CD1c-positive myeloid dendritic cell (primary cell): ENCODE data around the gene CABLES2.

Experiments used
- DNase-seq: peaks from one replicate; pipeline ENCODE4 v3.0.0-alpha.2; 2016; ENCODE audit errors: extremely low spot score

Gene CABLES2, protein sequence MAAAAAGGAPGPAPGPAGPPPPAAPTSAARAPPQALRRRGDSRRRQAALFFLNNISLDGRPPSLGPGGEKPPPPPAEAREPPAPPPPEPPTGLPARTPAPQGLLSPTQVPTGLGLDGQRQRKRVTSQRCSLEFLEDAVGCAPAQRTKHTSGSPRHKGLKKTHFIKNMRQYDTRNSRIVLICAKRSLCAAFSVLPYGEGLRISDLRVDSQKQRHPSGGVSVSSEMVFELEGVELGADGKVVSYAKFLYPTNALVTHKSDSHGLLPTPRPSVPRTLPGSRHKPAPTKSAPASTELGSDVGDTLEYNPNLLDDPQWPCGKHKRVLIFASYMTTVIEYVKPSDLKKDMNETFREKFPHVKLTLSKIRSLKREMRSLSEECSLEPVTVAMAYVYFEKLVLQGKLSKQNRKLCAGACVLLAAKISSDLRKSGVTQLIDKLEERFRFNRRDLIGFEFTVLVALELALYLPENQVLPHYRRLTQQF

DNA sequence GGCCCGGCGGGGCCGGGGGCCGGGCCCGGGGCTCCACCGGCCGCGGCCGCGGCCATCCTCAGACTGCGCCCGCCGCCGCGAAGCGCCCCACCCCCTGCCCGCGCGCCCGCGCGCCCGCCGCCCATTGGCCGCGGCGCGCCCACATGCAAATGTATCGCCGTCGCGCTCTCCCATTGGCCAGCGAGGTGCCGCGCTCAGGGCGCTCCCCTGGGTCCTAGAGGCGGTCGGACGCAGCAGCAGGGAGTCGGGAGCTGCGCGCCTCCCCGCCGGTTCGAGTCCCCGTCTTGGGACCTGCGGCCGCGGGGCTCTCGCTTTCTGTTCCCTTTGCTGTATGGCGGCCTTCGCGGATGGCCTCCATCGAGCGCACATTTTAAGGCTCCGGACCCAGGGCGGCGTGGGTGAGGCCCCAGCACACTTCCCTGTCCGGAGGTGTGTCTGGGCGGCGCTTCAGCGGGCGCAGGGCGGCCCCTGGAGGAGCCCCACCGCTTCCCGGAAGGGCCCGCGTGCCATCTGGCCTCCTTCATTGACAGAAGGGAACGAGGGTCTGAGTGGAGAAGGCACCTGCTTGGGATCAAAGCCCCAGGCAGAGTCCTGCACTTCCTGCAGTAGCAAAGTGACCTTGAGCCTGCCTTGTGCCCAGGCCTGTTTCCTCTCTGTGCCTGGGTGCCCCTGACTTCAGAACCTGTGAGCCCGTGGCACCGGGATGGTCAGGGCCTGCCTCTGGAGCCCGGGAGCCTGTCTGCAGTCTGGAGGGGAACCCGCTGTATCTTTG, at the start of gene CABLES2:
Gene CABLES2 (minus strand): TSS at position 65 of the 772 bp plus-strand sequence. CDS start 9 bp downstream, at position 56.
- DNase-seq: peak; percentile 97

DNA sequence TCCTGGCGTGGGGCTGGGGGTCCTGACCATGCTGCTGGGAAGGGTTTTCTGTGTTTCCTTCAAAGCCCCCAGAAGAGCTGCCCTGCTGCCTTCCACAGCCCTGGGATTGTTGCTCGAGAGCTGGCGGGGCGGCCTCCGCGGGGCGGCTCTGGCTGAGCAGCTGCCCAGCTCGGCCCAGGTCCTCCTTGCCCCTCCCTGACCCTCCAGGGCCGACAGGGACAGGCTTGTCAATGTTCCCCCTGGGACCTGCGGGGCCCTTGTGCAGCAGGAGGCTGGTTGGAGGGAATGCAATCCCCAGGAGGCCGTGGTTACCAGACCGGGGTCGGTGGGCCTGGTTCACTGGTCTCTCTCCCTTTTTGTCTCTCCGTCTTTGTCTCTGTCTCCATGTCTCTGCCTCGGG, 48.8 kb upstream of the CABLES2 start:
- no peak for DNase-seq

DNA sequence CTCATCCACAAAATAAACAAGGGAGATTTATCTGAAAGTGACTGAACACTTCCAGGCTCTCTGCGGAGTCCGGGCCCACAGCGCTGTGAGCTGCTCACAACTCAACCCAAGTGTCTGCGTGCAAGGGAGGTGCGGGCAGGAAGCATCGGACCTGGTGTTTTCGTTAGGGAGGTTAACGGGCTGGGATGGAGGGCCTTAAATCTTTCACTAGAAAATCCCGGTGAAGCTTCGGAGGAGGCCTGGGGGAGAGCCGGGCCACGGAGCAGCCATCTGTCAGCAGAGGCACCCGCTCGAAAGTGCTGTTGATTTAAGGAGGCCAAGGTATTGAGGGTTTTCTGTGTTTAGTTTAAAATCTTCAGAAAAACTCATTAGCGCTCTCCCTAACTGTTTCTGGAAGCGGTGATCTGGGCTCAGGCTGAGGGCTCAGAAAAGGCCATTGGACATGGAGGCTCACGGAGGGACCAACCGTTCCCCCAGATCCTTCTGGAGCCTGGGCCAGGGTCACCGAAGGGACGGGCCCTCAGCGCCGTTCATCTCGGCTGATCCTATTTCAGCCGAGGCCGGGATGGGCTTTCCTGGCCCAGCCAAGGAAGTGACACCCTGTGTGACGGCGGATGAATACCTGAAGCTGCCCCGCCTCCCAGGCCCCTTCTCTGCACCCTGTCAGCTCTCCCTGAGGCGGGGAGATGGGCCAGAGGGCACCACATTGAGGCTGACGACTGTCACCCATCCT, 48.0 kb upstream of the CABLES2 start:
- DNase-seq: no peak

GRCh38 chr20:62453186-62453808, 46.2 kb upstream of the CABLES2 start:
- no peak for DNase-seq

DNA sequence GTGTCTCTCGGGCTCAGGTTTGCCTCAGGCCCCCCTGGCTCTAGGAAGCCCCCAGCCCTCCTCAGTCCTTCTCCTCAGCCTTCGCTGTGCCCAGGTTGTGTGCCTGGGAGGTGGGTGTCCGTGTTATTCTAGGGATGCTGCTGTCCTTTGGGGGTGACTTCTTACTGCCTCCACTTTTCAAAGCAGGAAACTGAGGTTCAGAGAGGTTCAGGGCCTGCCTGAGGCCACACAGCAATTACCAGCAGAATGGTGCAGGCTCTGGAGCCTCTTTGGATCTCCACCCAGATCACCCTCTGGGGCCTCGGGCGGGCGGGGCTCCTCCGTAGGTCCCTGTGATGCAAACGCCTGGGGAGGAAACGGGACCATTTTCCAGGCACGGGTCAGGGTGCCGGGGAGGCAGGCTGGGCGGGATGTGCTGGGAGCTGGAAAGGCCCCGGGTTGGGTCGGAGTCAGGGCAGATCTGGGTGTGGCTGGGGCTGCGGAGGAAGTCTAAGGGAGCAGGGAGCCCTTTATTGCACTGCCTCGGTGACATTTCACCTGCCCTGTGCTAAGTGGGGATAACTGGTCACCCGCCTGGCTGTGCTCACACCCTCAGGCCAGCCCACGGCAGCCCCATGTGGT, 45.5 kb upstream of the CABLES2 start:
- DNase-seq: no peak

GRCh38 chr20:62451970-62452369, 44.9 kb upstream of the CABLES2 start:
- DNase-seq: no peak

DNA sequence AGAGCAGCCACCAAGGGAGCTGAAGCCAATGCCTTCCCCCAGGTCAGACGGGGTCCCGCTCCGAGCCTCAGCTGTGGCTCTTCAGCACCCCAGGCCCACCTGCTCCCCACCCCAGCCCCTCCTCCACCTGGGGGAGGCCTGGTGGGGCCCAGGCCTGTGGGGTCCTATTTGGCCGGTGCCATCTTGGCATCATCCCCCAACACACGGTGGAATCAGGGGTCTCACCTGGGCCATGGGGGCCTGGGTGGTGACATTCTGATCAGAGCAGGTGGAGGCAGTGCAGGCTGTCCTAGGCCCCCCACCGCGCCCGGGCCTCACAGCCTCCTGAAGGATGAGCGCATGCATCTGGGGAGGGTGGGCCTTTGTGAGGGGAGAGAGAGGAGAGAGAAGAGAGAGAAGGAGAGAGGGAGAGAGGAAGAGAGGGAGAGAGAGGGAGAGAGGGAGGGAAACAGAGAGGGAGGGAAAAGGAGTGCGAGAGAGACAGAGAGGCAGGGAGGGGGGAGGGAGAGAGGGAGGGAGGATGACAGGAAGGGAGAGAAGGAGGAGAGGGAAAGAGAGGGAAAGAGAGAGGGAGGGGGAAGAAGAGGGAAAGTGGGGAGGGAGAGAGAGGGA, 44.2 kb upstream of the CABLES2 start:
- no peak for DNase-seq

- DNase-seq: no peak
Observed at GRCh38 chr20:62449951-62450691, 43.0 kb upstream of the CABLES2 start.

DNA sequence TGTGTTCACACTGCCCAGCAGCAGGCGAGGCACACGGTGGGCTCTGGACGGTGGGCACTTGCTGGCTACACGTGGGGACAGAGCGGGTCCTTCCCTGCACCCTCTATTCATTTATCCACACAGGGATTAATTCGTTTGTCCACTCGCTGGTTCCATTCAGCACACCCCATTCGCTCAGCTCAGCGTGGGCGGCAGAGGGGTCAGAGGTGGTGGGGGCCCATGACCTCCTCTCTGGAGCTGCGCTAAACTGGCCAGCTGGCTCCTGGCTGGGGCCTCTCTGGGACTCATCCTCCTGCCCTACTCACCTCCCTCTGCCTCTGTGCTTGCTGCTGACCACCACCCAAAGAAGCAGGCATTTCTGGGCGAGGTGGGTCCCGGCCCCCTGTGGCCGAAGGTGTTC, 41.7 kb upstream of the CABLES2 start:
- DNase-seq: no peak

- no peak for DNase-seq
Observed at GRCh38 chr20:62448038-62448437, 41.0 kb upstream of the CABLES2 start.

DNA sequence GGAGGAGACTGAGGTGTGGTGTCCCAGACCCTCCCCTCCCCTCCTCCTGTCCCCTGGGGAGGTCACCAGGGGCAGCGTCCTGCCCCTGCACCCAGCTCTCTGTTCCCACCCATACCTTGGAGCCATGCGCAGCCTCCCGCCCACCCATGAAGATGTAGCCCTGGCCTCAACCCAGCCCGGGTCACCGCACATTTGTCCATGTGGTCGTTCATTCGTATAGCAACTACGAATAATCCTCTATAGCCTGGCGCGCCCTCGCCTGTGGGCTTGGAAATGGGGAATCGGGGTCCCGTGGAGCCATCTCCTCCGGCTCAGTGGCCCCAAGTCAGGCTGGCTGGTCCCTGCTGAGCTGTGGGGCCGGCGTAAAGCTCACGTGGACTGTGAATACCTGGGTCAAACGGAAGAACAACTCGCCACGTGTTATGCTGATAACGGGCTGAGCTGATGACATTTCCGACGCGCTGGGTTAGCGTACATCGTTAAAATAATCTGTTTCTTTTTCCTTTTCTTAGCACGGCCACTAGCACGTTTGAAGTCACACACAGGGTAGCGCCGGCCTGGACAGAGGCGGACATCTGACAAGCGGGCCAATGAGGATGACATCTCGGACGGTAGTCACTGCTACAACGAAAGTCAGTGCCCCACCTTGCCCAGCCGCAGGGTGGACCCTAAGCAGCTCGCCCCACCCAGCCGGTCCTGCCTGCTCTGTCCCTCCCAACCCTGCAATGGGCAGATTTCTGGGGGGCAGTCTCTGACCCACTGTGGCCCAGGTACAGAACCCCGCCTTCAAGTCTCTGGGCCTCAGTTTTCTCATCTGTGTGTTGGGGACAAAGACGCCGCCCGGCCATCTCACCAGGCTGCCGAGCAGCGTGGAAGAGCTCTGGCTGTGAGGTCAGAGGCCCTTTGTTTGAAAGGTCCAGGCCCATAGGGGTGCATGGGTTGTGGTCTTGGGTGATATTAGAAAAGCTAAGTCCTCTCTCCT, 40.1 kb upstream of the CABLES2 start:
- no peak for DNase-seq

DNA sequence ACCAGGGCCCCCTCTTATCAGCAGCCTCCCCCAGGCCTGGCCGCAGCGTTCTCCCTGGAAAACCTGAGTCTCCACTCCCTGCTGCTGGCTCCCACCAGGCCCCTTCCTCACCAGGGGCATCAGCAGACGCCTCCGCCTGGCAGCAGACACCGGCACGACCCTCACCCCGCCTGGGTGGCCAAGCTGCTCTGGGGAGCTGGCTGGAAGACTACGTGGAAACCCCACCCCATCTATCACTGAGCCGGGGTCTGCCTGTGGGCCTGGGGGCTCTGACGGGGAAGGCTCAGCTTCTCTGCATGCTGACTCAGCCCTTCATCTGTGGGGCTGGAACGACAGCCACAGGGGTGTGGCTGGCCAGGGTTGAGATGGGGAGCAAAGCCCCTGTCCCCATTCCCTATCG, 39.4 kb upstream of the CABLES2 start:
- DNase-seq: no peak

DNA sequence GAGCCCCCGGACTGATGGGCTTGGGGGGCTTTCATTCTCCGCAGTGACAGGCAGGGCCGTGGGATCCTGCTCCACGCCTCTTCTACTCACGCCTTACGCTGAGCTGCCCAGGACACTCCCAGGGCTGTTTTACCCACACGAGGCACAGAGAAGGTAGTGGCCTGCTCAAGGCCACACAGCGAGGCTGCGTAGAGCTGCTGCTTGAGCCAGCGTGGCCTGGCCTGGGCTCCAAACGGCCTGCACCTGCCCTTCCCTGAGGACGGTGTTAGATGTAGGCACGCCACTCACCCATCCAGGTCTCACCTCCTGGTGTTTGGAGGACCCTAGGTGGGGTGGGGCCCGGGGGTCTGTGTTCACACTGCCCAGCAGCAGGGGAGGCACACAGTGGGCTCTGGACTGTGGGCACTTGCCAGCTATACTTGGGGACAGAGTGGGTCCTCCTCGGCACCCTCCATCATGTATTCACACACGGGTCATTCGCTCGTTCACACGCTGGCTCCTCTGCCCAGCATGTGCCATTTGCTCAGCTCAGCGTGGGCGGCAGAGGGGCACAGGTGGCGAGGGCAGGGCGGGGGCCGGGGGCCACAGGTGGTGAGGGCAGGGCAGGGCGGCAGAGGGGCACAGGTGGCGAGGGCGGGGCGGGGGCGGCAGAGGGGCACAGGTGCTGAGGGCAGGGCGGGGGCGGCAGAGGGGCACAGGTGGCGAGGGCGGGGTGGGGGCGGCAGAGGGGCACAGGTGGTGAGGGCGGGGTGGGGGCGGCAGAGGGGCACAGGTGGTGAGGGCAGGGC, 38.7 kb upstream of the CABLES2 start:
- no peak for DNase-seq

DNA sequence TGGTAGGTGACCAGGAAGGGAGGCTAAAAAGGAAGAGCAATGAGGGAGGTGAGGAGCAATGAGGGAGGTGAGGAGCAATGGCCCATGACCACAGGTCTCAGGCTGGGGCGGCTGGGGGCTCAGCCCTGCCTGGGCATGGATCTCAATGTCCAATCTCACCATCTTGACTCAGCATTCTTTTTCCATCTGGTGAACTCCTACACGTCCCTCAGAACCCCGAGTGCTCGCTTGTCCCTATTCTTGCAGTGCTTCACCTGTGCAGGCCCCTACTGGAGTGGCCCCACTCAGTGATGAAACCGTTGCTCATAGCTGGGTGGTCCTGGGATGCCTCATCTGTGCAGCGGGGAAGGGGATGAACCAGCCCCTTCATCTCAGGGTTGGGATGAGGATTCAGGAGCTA, 37.2 kb upstream of the CABLES2 start:
- DNase-seq: no peak

DNA sequence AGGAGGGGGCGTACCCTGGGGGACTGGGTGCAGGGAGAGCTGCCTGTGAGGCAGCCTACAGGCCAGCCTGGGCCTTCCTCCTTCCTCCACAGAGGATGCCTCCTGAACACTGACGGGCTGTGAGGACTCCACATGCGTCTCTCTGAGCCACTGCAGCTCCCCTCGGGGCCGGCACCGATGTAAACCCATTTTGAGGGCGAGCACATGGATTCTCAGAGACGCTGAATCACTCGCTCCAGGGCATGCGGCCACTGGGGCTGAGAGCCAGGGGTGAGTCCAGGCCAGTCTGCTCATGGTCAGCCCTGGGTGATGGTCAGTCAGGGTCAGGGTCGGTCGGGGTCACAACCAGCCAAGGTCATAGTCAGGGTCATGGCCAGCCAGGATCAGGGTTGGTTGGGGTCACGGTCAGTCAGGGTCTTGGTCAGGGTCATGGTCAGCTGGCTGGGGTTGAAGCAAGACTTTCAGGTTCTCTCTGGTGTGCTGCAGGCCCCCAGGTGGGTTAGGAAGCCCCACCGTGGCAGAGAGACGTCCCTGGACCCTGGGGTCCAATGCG, 35.0 kb upstream of the CABLES2 start:
- no peak for DNase-seq

- DNase-seq: peak; percentile 22
Observed at GRCh38 chr20:62439218-62439617, 32.1 kb upstream of the CABLES2 start.

DNA sequence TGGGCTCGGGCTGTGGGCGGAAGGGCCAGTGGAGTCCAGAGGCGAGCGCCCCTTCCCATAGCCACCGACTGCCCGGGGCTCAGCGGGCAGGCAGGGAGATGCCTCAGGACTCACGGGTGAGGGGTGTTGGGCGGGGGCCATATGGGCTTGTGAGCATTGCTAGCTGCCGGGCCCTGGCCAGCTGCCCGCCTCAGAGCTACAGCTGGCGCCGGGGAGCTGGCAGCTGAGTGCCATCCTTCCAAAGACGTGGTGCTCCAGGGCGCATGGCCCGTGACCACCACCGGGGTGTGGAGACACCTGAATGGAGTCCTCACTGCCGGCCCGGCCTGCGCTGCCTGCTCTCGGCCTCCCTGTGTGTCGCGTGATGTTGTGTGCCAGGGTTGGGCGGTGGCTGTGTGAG, 30.8 kb upstream of the CABLES2 start:
- no peak for DNase-seq

DNA sequence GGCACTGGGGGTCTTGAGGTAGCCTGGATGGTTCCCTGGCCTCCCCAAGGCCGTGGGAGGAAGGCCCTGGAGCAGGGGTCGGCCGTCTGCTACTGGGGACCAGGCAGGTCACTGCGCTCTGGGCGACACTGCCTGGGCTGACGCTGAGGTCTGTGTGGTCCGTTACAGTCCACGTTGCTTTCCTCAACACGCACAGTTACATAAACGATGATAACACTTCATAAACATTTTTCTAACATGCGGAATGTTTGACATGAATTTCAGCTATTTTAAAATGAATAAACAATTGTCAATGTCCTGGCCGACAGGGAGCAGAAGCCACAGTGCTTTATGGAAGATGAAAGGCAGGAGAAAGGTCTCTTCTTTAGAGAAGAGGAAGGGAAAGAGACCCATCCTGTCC, 30.4 kb upstream of the CABLES2 start:
- no peak for DNase-seq
